ENCODE data around the gene KRT74. TPM values are rescaled to one million over a fixed set of nuclear protein-coding genes. Genes with fewer than 3 reads are reported as not detected.

Gene KRT74
- total and polyA plus RNA-seq, 9 of the 15 experiments (the other 6 are each of a cell fraction or from before 2014, with no cell fraction given): not detected

- Histone ChIP-seq H3K9me3 (replicated peaks; ENCODE audit: control insufficient read depth, insufficient read depth, low read depth, low read length) (no peaks in the 10 kb centered on the region), H3K9me1 (ENCODE audit: control insufficient read depth, insufficient read depth, low read length) (no peaks in the 10 kb centered on the region), H3K36me3 (ENCODE audit: control insufficient read depth, insufficient read depth, low read length) (no peaks in the 10 kb centered on the region), H4K20me1 (replicated peaks; ENCODE audit: control insufficient read depth, insufficient read depth, low read length) (peaks cover 18% of the 10 kb centered on the region; the same call in 1 of the 2 replicates), H3K9ac (ENCODE audit: insufficient read depth in 1 of 2, low read depth in 2 of 2, low read length in 2 of 2) (no peak overlapping the region), H3K79me2 (ENCODE audit: control insufficient read depth, insufficient read depth, low read length) (no peaks in the 10 kb centered on the region), H2AFZ (ENCODE audit: low read depth, low read length) (no peak overlapping the region), H3K27me3 (ENCODE audit: control insufficient read depth in 2 of 2, insufficient read depth in 2 of 2, low read length in 2 of 2) (peaks cover 5 to 63% of the 10 kb centered on the region in 2 experiments; a peak in 3 of 5 replicates), H3K4me3 (no peak overlapping the region), H3K4me1 (replicated peaks in 1 of 2; ENCODE audit: control insufficient read depth in 2 of 2, insufficient read depth in 2 of 2, low read length in 2 of 2) (no peaks in the 10 kb centered on the region), H3K4me2 (ENCODE audit: insufficient read depth, low read length) (no peak overlapping the region), H3K27ac (ENCODE audit: extremely low read depth, low read depth, low read length) (no peak overlapping the region)
- ChIA-PET CTCF (ENCODE audit: low intra/inter-chr PET ratio) (no interaction called here), POLR2A (interaction anchor here (0.7 kb wide), 1 partner anchor 9 kb away, joined by 4 read pairs; no protein-coding TSS in a partner anchor)
- in situ Hi-C loops (cut with MboI) (no loop called here), intact Hi-C loops (cut with micrococcal nuclease) (no loop called here)
- BruUV-seq (replicated peaks): no TSS peak
- 3% methylated on average over 5 of the region's 5 CpGs for WGBS (ENCODE audit: insufficient coverage, low coverage, missing lambda C conversion rate)
- FAIRE-seq (no peak), ATAC-seq (no peak), DNase-seq (ENCODE audit: extremely low read depth in 1 of 4, low spot score in 3 of 4) (no peak)
- no peak for TF ChIP-seq ZNF175 (CRISPR knock-in tag; IDR thresholded peaks at IDR 0.05; ENCODE audit: low read depth)
- TF ChIP-seq, protein P1, sequence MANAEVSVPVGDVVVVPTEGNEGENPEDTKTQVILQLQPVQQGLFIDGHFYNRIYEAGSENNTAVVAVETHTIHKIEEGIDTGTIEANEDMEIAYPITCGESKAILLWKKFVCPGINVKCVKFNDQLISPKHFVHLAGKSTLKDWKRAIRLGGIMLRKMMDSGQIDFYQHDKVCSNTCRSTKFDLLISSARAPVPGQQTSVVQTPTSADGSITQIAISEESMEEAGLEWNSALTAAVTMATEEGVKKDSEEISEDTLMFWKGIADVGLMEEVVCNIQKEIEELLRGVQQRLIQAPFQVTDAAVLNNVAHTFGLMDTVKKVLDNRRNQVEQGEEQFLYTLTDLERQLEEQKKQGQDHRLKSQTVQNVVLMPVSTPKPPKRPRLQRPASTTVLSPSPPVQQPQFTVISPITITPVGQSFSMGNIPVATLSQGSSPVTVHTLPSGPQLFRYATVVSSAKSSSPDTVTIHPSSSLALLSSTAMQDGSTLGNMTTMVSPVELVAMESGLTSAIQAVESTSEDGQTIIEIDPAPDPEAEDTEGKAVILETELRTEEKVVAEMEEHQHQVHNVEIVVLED (CRISPR knock-in tag; IDR thresholded peaks at IDR 0.05): no peak
- TF ChIP-seq MXI1 (IDR thresholded peaks at IDR 0.05; ENCODE audit: low read depth, low read length): no peak
- no peak for TF ChIP-seq MTA1 (IDR thresholded peaks at IDR 0.05; ENCODE audit: borderline replicate concordance)
- no peak for TF ChIP-seq RBM39 (optimal IDR thresholded peaks at IDR 0.05; ENCODE audit: low read depth, low read length)
- no peak for TF ChIP-seq MLLT1 (IDR thresholded peaks at IDR 0.05)
- TF ChIP-seq POLR2AphosphoS5 (IDR thresholded peaks at IDR 0.05; ENCODE audit: control insufficient read depth, insufficient read depth, low read depth, low read length): no peak
- TF ChIP-seq ELK3 (CRISPR knock-in tag; IDR thresholded peaks at IDR 0.05): no peak
- no peak for TF ChIP-seq ARID2 (IDR thresholded peaks at IDR 0.05)
- TF ChIP-seq POU5F1 (IDR thresholded peaks at IDR 0.05; ENCODE audit: borderline replicate concordance, low read depth, low read length, partially characterized antibody): no peak
These were observed 21.6 kb downstream of the KRT74 start for GRCh38 chr12:52552055-52552454.
